Activated CD8-positive, alpha-beta memory T cell treated with anti-CD3 and anti-CD28 coated beads for 24 hours (primary cell): Measurements from ENCODE around the gene AUTS2.

Experiments used
- DNase-seq: peaks from one replicate; pipeline ENCODE4 v3.0.0-alpha.2; 2020

Gene AUTS2

DNA sequence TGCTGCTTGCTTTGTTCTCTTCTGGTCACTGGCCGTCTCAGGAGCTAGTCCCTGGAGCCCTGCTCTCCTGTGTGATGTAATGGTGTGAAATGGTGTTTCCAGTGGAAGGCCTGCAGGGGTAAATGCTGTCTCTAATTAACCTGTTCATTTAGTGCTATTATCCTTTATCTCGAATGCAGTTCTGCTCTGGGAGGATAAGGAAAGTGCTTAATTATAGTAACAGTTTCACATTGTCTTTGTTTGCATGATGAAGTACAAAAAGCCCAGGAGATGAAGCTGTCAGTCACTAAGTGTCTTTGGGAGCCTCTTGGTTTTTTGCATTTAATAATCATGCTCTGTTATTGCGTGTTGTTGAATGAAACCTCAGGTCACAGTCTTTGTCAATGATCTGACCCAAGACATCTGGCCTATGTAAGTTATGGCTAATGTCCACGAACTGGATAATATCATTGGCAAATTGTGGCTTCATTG lies 778.3 kb downstream of the AUTS2 start:
- no peak for DNase-seq

DNA sequence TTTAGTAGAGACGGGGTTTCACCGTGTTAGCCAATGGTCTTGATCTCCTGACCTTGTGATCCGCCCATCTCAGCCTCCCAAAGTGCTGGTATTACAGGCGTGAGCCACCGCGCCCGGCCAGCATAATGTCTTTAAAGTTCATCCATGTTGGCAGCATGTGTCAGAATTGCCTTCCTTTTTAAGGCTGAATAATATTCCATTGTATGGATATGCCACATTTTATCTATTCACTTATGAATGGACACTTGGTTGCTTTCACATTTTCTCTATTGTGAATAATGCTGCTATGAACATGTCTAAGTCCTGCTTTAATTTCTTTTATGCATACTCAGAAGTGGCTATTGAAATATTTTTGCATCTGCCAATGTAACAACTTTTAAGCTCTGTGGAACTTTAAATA lies 779.7 kb downstream of the AUTS2 start:
- no peak for DNase-seq

DNA sequence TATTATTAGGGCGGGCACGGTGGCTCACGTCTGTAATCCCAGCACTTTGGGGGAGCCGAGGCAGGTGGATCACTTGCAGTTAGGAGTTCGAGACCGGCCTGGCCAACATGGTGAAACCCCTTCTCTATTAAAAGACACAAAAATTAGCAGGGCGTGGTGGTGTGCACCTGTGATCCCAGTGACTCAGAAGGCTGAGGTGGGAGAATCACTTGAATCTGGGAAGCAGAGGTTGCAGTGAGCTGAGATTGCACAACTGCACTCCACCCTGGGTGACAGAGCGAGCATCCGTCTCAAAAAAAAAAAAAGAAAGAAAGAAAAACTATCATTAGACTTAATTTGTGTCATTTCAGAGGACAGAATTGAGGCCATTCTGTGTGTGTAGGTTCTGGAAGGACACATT lies 780.9 kb downstream of the AUTS2 start:
- no peak for DNase-seq

DNA sequence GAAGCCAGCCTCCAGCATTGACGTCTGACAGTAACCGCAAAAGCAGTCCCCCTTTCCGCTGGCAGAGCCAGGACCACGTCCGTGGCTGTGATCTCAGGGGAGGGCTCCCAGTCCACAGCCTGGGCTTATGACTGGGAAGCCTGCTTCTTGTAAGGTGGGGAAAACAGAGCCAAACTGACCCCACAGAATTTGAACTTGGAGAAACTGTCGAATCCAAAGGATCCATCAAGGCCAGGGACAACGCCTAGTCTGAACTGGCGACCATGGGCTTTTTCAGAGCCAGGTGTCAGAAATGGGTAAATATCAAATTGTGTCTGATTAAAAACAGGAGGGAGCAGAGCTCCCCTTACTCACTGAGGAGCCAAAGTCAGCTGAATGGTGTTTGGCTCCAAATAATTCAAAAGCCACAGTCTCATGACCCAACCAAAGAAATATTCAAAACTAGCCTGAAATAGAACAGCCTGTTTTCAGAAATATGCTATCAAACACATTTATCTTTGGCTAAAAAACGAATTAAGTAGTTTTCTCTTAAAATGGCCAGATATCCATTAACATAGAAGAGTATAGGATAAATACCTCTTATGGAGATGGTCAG lies 782.2 kb downstream of the AUTS2 start:
- DNase-seq = no peak

DNA sequence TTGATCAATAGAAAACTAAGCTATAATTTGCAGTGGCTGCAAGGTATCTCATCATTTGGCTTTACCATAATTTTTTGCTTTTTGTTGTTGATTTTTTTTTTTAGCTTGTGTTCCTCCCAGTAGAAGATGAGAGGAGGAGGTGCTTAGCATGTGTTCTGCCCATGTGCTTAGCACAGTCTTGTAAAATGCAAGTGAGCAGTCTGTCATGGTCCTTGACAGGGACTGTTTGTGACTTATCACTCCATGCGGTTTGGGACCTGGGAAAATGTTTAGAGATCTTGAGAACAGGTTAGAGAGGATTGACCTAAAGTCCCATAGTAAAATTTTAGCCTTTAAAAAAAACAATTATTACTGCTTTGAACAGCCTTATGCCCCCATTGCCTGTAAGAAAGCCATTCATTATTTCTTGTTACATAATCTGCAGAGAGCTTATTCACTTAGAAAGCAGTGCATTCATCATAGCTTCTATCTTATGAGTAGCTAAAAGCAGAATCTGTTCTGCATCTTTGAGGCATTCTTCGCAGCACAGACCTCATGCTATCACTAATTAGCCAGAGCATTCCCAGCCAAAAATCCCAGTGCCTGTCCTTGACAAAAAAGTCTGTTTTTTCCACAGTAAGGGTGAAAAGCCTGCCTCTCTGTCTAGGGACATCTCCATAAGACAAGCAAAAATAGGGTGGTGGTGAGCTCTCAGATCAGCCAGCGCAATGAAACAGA lies 784.9 kb downstream of the AUTS2 start:
- no peak for DNase-seq

DNA sequence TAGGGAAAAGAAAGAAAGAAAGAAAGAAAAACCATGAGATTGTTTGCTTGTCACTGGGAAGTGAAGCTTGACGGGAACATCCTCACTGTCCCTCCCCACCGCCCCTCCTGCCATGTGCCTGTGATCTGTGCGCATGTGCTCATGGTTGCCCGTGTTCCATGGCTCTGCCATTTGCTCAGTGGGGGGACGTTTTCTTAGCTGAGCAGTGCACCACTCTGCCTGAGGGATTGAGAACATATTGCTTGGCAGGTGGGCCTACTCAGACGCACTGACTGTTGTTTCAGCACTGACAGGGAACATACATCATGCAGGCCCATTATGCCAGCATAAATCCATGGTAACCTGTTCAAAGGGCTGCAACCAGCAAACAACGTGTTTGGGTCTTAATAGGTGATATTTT lies 785.7 kb downstream of the AUTS2 start:
- no peak for DNase-seq

DNA sequence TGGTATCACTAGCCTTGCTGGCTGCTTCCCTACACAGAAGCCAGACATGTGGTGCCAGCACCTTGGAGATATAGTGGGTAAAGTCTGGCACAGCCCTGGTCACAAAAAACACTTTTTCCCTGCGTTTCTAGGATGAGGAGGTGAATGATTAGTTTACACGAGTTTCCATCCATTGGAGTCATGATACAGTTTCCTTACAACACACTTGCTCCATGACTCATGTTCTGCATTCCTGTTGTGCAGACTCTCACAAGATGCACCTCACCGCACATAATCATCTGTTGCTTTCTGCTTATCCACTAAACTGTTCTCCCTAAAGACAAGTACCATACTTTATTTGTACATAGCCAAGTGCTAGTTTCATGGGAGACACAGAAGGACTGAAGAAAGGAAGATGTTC lies 786.6 kb downstream of the AUTS2 start:
- DNase-seq = no peak

DNA sequence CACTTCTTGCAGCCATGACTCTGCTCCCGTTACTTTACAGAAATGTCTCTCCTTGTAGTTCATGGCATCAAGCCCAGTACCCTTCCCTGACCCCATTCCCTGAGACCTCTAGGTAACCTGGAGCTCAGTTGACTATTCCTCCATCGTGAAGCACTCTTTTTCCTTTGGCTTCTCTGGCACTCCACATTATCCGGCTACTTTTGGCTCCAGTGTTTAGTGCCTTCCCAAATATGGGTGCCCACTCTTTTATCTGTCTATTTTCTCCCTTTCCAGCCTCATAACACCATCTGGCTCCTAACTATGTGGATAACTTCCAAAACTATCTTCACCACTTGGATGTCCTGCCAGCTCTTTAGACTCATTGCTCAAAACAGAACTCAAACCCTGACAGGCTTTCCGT lies 788.9 kb downstream of the AUTS2 start:
- DNase-seq = no peak

DNA sequence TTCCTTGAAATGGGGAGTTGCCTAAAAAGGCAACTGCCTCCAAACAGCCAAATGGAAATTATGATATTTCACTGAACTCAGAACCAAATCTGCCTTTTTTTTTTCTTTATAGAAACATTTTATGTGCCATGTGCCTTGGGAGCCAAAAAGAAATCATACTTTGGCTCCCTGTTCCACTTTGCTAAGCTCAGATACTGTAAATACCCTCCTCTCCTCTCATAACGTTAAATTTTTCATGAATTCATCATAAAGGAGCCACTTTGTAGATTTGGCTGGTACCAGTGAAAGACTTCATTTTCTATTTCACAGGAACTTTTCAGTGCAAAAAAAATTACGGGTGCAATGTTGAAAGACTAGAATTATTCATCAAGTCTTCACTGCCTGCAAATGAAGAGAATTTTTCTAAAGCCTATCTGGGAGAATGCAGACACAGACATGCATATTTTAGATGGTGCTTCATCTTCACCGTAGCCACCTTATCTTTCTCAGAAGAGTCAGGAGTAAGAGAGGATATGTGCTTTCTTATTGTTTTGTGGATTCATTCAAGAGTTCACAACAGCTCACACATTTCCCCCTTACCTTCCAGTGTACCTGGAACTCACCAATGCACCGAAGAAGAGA lies 791.4 kb downstream of the AUTS2 start:
- DNase-seq = no peak

DNA sequence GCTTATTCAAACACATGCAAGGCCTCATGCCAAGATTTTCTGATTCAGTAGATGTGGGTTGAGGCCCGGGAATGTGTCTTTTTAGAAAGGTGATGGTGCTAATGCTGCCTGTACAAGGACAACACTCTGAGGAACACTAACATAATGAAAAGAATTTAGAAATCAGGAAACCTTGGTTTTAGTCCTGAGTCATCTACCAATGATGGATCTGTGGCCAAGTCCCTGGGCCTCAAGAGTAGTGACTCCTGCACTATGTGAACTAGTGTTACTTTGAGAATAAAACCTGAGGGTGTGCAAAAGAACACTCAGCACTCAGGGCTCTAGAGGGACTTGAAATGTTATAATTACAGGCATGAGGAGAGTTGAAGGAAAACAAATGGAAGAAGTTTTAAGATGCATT lies 792.0 kb downstream of the AUTS2 start:
- DNase-seq = no peak

DNA sequence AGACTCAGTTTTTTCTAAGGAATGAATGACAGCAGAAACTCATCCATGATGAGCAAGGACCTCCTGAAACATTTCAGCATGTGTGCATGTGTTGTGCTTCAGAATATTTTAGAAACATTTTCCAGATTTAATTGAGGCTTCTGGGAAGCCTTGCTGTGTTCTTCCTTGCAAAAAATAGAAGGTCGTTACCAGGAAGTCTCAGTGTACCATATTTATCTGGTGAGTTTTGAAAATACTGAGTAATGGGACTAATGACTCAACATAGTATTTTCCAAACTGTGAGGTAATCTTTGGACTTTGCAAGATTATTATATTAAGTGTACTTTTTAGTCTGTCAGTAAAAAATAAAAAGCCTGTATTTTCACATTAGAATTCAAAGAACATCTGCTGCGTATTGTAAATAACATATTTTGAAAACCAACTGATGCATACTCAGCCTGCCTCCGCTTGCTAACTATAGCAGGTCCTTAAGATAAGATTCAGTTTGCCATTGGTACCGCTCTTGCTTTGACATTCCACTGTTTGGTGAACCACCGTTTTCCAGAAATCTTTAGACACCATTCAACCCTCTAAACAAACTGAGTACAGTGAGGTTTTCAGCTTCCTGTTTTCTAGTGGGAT lies 794.1 kb downstream of the AUTS2 start:
- no peak for DNase-seq

DNA sequence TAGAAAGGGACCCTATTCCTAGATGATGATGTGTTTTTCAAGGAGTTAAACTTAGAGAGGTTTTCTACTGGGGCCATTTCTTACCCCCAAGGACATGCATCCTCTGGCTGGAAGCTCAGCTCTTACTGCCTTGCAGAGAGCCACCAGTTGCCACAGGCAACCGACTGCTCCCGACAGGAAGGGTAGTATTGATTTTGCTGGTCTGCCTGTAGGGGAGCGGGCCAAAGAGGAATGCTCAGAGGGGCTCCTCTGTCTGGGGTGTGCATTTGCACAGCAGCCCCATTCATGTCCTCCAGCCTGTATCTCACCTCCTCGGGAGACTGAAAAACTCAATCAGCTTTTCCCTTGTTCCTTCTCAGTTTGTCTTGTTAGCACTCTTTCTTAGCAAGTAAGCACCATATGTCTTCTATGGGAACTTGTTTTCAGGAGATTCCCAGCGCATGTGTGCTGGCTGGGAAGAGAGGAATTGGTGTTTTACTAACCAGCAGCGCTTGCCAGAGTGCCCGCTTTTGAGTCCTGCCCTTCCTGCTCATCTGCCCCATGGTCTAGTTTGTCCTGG lies 794.7 kb downstream of the AUTS2 start:
- no peak for DNase-seq

DNA sequence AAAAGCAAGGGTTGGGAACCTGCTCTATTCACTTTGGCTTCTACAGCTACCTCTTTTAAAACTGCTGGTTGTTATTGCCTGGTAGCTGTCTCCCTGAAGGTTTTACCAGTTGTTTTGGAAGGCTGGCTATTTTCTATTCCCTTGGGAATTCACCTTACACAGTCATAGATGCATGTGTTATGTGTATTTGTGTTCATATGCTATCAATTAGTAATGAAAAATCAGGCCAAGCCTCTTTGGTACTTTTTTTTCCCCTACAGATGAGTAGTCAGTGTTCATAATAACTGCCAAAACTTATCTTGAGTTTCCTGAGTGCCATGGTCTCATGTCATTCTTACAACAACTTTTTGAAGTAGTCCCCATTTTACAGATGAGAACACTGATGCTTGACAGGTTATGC lies 795.7 kb downstream of the AUTS2 start:
- no peak for DNase-seq

DNA sequence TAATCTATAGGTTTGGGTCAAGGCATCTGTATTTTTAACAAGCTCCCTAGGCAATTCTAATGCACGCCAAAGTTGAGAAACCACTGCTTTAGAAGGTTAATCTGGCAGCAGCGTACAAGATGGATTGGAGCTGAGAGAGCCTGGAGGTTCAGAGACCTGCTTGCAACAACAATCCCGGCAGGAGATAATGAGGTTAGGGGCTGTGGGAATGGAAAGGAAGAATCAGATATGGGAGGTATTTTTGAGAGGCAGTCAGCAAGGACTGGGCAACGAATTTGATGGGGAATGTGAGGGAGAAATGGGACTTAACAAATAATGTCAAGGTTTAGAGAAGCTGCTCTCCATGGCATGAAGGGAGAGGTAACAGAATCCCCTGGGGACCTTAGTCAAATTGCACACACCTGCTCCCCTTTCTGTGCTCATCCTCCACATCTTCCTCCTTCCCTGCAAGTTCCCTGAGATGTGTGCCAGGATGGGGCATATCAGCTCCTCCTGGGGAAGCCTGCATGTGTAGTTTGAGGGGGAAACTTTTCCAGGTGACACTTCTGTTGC lies 802.6 kb downstream of the AUTS2 start:
- DNase-seq = no peak

DNA sequence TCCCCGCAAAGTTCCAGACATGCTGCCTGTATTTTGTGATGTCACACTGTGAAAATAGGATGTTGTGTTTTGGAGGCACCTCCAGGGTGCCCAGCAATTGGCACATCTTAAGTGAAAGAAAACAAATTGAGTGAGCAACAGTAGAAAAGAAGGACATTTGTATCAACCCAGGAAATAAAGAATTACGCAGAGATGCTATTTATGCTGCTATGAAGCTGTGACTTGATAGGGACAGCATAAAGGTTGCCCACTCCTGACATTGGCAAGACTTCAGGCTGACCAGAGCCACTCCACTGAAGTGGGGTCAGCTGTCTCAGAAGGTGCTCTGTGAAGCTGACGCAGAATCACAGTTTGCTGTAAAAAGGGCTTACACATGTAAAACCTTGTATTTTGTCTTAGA lies 803.8 kb downstream of the AUTS2 start:
- DNase-seq = no peak

DNA sequence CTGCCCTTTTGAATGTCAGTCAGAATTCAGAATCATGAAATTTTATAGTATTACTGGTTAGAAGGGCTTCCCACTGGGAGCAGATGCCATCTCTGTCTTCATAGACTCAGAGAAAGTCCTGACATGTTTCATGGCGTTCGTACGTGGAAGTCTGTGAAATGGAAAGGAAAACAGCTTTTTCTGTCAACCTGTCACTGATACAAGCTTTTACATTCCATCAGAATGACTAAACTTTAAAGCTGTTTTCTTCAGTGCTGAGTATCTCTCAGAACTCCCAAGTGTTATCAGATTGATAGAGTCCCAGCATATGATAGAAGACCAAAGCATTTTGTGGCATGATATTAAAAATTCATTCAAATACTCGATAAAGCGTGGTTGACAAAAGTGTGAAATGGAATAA lies 807.0 kb downstream of the AUTS2 start:
- DNase-seq = no peak

DNA sequence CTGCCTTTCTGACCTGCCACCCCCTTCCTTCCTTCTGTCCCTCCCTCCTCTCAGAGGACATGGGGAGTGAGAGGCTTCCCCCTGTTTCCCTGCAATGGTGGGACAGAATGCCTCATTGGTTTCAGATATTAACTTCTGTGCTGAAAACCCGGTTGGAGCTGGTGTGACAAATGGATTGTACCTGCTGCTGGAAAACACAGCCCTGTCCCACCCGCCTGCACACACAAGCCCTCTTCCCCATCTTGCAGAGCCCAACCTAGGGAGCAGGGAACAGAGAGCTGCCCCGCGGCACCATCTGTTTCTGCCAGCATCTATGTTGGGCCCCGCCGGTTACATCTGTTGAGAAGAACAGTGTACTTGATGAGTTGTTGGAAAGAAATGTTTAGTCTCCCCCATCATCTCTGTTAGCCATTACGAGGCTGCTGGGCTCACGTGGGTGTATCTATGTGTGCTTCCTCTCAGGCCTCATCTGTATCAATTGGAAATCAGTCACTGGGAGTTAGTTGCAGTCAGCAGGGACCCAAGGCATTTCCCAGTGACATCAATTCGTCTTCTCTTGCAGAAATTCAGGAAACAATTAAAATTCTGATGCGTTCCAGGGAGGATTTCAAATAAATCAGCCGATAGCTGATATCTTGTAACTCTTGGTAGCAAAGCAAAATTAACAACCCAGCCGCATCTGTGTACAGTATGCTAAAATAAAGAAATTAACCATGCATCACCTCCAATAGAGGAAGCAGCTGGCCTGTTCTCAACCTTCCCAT lies 808.1 kb downstream of the AUTS2 start:
- no peak for DNase-seq

DNA sequence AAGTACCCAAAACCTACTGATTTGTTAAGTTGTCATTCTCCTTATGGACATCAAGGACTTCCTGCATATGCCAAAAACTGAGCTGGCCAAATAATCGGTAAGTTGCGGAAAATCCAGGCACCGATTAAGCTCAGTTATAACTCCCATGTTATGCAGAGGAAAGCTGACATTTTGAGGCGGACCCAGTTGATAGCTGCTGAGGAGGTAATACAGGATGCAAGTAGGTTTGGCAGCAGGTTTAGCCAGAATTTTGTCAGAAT lies 808.6 kb downstream of the AUTS2 start:
- no peak for DNase-seq

DNA sequence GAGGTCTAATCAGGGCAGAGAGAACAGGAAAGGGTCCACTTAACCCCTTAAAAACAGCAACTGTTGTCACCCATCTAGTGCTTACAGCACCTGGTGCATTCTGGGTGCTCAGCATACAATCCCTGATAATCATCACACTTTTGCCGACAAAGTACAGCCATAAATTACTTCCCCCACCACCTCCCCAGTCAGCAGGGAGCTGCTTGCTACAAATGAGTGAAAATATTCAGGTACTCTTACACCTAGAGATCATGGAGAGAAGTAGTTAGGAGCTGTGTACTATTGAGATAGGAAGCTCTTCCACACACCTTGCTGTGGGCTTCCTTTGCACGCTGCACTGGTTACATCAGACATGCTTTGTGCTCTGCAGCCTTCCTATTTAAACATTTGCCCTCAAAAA lies 810.2 kb downstream of the AUTS2 start:
- DNase-seq = no peak

DNA sequence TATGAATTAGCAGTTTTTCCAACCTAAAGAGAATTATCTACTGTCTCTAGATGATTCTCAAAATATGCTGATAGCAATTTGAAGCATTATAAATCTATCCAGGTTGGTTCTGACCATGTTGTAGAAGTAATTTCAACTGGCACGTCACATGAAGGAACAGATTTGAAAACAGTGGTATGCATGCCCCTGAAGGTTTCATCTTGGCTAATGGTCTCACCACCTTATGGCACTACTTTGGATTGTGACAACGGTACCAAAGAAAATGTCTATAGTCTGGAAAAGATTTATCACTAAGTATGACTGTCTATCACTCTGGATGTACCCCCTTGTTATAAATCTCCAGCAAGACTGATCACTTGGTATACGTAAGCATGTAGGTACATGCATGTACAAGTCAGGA lies 810.6 kb downstream of the AUTS2 start:
- no peak for DNase-seq

DNA sequence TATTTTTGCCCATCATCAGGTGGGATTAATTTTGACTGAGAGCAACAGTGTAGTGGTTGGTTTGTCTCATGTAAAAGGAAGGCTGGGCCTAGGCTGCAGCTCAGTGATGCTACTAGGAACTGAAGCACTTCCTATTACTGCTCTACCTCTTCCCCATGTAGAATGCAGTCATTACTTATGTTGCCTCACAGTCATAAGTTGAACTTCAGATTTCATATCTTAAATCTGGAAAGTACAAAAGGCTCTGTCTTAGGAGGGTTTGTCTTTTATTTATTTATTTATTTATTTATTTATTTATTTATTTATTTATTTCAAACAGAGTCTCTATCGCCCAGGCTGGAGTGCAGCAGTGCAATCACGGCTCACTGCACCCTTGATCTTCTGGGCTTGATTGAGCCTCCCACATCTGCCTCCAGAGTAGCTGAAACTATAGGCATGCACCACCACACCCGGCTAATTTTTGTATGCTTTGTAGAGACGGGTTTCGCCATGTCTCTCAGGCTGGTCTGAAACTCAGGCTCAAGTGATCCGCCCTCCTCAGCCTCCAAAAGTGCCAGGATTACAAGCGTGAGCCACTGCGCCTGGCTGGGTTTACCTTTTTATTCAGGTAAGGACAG lies 812.0 kb downstream of the AUTS2 start:
- no peak for DNase-seq

DNA sequence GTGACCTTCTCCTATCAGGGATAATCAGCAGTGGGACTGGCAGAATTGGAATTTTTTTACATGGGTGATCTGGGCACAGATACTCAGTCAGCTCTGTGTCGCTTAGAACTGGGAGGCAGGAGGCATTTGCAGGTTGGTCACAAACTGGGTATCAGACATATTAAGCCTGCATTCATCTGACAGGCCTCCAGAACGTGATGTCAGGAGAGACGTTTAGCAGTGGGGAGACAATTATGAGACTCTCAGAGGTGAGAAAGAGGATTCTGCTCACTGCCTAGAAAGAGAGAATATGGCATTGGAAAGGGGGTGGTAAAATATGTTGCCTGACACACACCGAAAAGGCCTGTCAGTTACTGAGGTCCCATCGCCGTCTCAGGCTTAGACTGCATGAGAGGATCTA lies 816.1 kb downstream of the AUTS2 start:
- no peak for DNase-seq
